ENCODE measurements around the gene CCDC50.

The CCDC50 gene

DNA sequence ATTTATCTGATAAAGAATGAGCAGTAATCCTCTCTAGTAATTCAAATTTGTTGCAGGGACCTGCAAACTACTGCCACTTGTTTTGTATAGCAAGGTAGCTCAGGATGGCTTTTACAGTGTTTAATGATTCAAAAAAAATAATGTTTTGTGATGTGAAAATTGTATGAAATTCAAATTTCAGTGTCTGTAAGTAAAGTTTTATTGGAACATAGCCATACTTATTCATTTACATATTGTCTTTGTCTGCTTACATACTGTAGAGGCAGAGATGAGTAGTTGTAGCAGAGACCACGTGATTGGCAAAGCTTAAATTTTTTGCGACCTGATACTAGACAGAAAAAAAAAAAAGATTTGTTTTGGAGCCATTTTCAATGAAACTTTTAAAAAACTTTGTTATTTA, 7.6 kb downstream of the CCDC50 start:
- WGBS, 2 experiments (ENCODE audit: insufficient coverage in 2 of 2), result 84% methylated on average over 2 of the region's 2 CpGs; no CpG with 5 or more reads in 1 of the 2 experiments
- no peak overlapping the region for H3K4me3 ChIP-seq (ENCODE audit: extremely low read depth, insufficient read depth, low read length, poor library complexity, severe bottlenecking)
- no peaks in the 10 kb centered on the region for H3K9me3 ChIP-seq (ENCODE audit: control insufficient read depth, low read length)
- H3K4me1 ChIP-seq (ENCODE audit: control insufficient read depth, insufficient read depth, low read length, poor library complexity, severe bottlenecking), result peaks cover 37% of the 10 kb centered on the region
- H3K27ac ChIP-seq (ENCODE audit: low read depth, low read length, severe bottlenecking), result no peak overlapping the region
- no peaks in the 10 kb centered on the region for H3K36me3 ChIP-seq (ENCODE audit: control insufficient read depth, insufficient read depth, low read length)

DNA sequence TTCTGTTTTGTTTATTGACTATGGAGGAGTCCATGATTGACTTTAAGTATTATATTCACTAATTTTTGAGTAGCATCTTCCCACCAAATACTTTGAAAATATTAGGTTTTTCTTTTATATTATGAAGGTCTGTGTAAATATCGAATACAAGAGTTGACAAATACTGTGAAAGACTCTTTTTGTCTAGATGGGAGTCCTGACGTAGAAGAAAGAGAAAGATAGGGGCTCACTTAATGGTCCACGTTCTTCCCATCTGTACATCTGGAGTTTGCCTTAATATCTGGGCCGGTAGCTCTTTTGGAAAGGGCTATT, 8.9 kb downstream of the CCDC50 start:
- Histone ChIP-seq H3K4me1 (ENCODE audit: control insufficient read depth, insufficient read depth, low read length, poor library complexity, severe bottlenecking) (peaks cover 34% of the 10 kb centered on the region), H3K27ac (ENCODE audit: low read depth, low read length, severe bottlenecking) (no peak overlapping the region), H3K9me3 (ENCODE audit: control insufficient read depth, low read length) (no peaks in the 10 kb centered on the region), H3K4me3 (ENCODE audit: extremely low read depth, insufficient read depth, low read length, poor library complexity, severe bottlenecking) (no peak overlapping the region), H3K36me3 (ENCODE audit: control insufficient read depth, insufficient read depth, low read length) (no peaks in the 10 kb centered on the region)
- 94% methylated on average over 3 to 4 of the region's 4 CpGs for WGBS, 2 experiments (ENCODE audit: insufficient coverage in 2 of 2)

DNA sequence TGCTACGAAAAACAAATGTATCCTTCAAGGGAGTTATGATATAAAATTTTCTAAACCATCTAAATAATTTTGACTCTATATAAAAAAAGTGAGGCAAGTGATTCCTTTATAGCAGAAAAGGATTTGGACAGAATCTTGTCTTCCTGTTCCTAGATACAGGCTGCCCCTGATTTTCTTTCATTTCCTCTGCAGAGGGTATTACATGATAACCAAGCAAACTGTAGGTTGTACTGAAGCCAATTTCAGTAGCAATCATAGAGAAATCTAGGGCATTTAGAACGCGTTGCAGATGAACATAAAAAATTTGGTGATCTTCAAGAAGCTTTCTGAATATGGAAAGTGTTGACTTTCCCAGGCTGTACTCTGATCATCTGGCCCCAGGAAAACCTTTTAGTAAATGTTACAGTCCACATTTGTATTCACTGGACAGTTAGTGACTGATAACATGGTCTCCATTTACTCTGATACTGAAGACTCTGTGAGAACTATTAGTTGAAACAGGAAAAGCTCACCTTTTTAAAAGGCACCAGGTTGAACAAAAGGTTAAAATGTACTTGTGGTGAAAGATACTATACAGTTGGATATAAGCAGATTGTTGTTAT, 10.2 kb downstream of the CCDC50 start:
- Histone ChIP-seq H3K9me3 (ENCODE audit: control insufficient read depth, low read length) (no peaks in the 10 kb centered on the region), H3K4me1 (ENCODE audit: control insufficient read depth, insufficient read depth, low read length, poor library complexity, severe bottlenecking) (peaks cover 38% of the 10 kb centered on the region), H3K36me3 (ENCODE audit: control insufficient read depth, insufficient read depth, low read length) (no peaks in the 10 kb centered on the region), H3K27ac (ENCODE audit: low read depth, low read length, severe bottlenecking) (no peak overlapping the region), H3K4me3 (ENCODE audit: extremely low read depth, insufficient read depth, low read length, poor library complexity, severe bottlenecking) (no peak overlapping the region)
- WGBS, 2 experiments (ENCODE audit: insufficient coverage in 2 of 2), result 93 to 100% methylated on average over 2 of the region's 3 CpGs

DNA sequence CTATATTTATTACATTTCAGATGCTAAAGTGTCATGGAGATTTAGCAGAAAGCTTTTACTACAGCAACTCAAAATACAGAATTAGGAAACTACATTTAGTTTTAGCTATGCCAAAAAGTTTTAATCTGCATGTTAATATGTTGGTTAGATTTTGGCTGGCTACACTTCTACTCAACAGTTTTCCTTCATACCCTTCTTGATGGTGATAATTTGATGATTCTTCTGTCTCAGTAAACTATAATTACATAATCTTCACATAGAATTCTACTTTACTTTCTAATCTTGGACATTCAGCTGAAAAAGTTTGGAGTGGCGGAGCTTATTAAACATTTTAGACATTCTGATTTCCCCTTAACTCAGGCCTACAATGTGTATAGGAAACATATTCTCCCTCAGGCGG, 11.2 kb downstream of the CCDC50 start:
- H3K36me3 ChIP-seq (ENCODE audit: control insufficient read depth, insufficient read depth, low read length), result no peaks in the 10 kb centered on the region
- no peak overlapping the region for H3K4me3 ChIP-seq (ENCODE audit: extremely low read depth, insufficient read depth, low read length, poor library complexity, severe bottlenecking)
- no peak overlapping the region for H3K27ac ChIP-seq (ENCODE audit: low read depth, low read length, severe bottlenecking)
- no CpG with 5 or more reads among the region's 2 CpGs for WGBS, 2 experiments (ENCODE audit: insufficient coverage in 2 of 2)
- H3K4me1 ChIP-seq (ENCODE audit: control insufficient read depth, insufficient read depth, low read length, poor library complexity, severe bottlenecking), result peaks cover 38% of the 10 kb centered on the region
- no peaks in the 10 kb centered on the region for H3K9me3 ChIP-seq (ENCODE audit: control insufficient read depth, low read length)

DNA sequence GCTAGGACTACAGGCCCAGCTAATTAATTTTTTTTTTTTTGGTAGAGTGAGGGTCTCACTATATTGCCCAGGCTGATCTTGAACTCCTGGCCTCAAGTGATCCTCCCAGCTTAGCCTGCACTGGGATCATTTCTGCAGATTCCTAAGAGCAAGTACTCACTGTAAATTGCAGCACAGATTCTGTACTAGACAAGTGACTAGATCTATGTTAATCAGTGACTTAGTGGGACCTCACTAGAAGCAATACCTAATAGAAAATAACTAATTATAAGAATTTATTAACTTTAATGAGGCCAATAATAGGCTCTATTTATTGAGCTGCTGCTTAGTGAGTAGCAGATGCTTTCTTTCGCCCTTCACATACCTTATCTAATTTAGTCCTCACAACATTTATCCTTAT, 11.8 kb downstream of the CCDC50 start:
- peaks cover 34% of the 10 kb centered on the region for H3K4me1 ChIP-seq (ENCODE audit: control insufficient read depth, insufficient read depth, low read length, poor library complexity, severe bottlenecking)
- no peak overlapping the region for H3K27ac ChIP-seq (ENCODE audit: low read depth, low read length, severe bottlenecking)
- 80% methylated on average over 1 of the region's 1 CpG; no CpG with 5 or more reads in 1 of the 2 experiments for WGBS, 2 experiments (ENCODE audit: insufficient coverage in 2 of 2)

DNA sequence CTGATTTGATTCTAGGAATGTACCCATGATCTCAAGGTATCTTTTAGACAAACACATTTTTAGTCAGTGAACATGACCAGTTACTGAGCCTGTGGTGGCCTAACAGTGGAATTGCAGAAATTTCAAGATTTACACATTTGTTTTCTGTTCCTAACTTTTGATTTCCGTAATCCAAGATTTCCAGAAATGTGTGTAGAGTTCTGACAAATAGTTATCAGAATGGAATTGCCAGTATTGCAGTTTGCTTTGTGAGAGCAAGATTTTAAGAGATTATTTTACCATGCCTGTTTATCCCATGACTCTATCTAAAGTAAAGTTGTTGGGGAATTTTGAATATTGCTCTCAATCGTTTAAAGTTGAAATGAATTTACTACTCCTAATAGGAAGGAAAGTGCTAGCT, 12.8 kb downstream of the CCDC50 start:
- Histone ChIP-seq H3K27ac (ENCODE audit: low read depth, low read length, severe bottlenecking) (no peak overlapping the region), H3K36me3 (ENCODE audit: control insufficient read depth, insufficient read depth, low read length) (no peaks in the 10 kb centered on the region), H3K9me3 (ENCODE audit: control insufficient read depth, low read length) (no peaks in the 10 kb centered on the region), H3K4me1 (ENCODE audit: control insufficient read depth, insufficient read depth, low read length, poor library complexity, severe bottlenecking) (peaks cover 29% of the 10 kb centered on the region), H3K4me3 (ENCODE audit: extremely low read depth, insufficient read depth, low read length, poor library complexity, severe bottlenecking) (no peak overlapping the region)
- 100% methylated on average over 1 of the region's 2 CpGs; no CpG with 5 or more reads in 1 of the 2 experiments for WGBS, 2 experiments (ENCODE audit: insufficient coverage in 2 of 2)

More for the DNA sequence above, 11.8 kb downstream of the CCDC50 start:
- Histone ChIP-seq H3K9me3 (ENCODE audit: control insufficient read depth, low read length) (no peaks in the 10 kb centered on the region), H3K4me3 (ENCODE audit: extremely low read depth, insufficient read depth, low read length, poor library complexity, severe bottlenecking) (no peak overlapping the region), H3K36me3 (ENCODE audit: control insufficient read depth, insufficient read depth, low read length) (no peaks in the 10 kb centered on the region)

DNA sequence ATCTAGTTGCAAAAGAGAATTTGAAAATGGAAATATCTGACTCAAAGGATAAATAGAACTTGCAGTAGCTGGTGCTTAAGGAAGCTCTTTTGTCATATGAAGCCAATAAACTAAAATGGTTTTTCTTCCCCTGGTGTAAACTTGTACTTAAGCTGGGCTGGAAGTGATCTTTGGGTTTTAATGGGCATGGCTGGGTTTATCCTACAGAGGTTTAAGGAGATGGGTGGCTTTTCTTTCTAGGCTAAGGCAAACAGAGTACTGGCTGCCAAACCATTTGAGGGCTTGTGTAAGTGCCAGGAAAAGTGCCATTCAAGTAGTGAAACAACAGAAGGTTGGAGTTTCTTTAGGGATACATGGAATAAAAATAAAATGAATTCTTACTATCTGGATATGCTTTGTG, 13.2 kb downstream of the CCDC50 start:
- H3K4me1 ChIP-seq (ENCODE audit: control insufficient read depth, insufficient read depth, low read length, poor library complexity, severe bottlenecking), result peaks cover 26% of the 10 kb centered on the region
- no peaks in the 10 kb centered on the region for H3K9me3 ChIP-seq (ENCODE audit: control insufficient read depth, low read length)
- H3K27ac ChIP-seq (ENCODE audit: low read depth, low read length, severe bottlenecking), result no peak overlapping the region
- H3K4me3 ChIP-seq (ENCODE audit: extremely low read depth, insufficient read depth, low read length, poor library complexity, severe bottlenecking), result no peak overlapping the region
- no peaks in the 10 kb centered on the region for H3K36me3 ChIP-seq (ENCODE audit: control insufficient read depth, insufficient read depth, low read length)

DNA sequence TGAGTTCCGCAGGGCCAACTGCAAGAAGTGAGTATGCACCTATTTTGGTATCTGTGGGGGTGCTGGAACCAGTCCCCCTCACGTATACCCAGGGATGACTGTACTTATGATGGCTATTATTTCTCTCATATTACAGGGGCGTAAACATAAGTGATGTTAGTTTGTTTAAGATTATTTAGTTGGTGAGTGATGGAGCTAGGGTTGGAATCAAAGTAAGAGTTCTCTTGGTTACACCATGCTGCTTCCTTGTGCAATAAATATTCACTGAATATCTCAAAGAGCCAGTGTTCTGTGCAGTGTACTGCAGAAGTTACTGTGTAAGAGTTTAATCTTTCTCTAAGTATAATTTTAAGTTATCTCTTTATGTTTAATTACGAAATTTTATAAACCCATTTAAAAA, 13.9 kb downstream of the CCDC50 start:
- H3K4me3 ChIP-seq (ENCODE audit: extremely low read depth, insufficient read depth, low read length, poor library complexity, severe bottlenecking), result no peak overlapping the region
- no peak overlapping the region for H3K27ac ChIP-seq (ENCODE audit: low read depth, low read length, severe bottlenecking)
- no peaks in the 10 kb centered on the region for H3K9me3 ChIP-seq (ENCODE audit: control insufficient read depth, low read length)
- peaks cover 23% of the 10 kb centered on the region for H3K4me1 ChIP-seq (ENCODE audit: control insufficient read depth, insufficient read depth, low read length, poor library complexity, severe bottlenecking)
- WGBS, 2 experiments (ENCODE audit: insufficient coverage in 2 of 2), result 100% methylated on average over 1 of the region's 4 CpGs; no CpG with 5 or more reads in 1 of the 2 experiments
- H3K36me3 ChIP-seq (ENCODE audit: control insufficient read depth, insufficient read depth, low read length), result no peaks in the 10 kb centered on the region

DNA sequence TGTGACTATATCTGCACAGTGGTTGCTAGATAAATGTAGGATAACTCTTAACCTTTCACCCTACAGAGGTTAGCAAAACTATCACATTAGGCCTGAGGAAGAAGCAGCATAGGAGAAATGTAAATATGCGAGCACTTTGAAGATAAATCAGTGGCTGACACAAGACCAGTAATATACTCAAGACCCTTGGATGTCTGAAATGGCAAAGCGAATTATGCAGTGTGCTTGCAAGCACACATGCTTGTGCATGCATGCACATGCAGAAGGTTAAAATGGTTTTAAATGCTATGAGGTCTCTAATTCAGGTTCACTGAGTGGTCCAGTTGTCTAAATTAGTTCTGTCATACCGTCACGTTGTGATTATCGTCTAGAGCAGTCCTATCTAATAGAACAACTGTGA, 14.7 kb downstream of the CCDC50 start:
- Histone ChIP-seq H3K4me1 (ENCODE audit: control insufficient read depth, insufficient read depth, low read length, poor library complexity, severe bottlenecking) (peaks cover 25% of the 10 kb centered on the region), H3K36me3 (ENCODE audit: control insufficient read depth, insufficient read depth, low read length) (no peaks in the 10 kb centered on the region), H3K27ac (ENCODE audit: low read depth, low read length, severe bottlenecking) (no peak overlapping the region), H3K4me3 (ENCODE audit: extremely low read depth, insufficient read depth, low read length, poor library complexity, severe bottlenecking) (no peak overlapping the region), H3K9me3 (ENCODE audit: control insufficient read depth, low read length) (no peaks in the 10 kb centered on the region)
- 96 to 100% methylated on average over 5 of the region's 5 CpGs for WGBS, 2 experiments (ENCODE audit: insufficient coverage in 2 of 2)

DNA sequence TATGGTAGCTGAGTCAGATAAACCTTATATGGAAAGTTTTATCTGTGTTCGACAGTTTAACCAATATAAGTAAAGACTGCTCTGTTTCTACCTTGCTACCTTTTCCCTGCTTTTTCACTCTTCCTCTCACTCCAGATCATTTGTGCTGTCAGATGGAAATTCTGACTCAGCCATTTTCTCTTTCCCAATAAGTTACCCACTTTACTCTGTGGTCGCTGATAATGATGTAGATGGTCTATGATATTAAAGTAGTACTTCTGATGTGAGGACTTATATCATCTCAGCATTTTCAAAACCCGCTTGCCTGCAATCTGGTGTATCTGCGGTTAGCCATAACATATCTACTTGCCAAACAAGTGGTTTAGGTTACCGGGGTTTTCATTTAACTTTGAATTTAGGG, 16.1 kb downstream of the CCDC50 start:
- 100% methylated on average over 2 of the region's 5 CpGs; no CpG with 5 or more reads in 1 of the 2 experiments for WGBS, 2 experiments (ENCODE audit: insufficient coverage in 2 of 2)
- Histone ChIP-seq H3K36me3 (ENCODE audit: control insufficient read depth, insufficient read depth, low read length) (no peaks in the 10 kb centered on the region), H3K4me3 (ENCODE audit: extremely low read depth, insufficient read depth, low read length, poor library complexity, severe bottlenecking) (no peak overlapping the region), H3K4me1 (ENCODE audit: control insufficient read depth, insufficient read depth, low read length, poor library complexity, severe bottlenecking) (peaks cover 38% of the 10 kb centered on the region), H3K27ac (ENCODE audit: low read depth, low read length, severe bottlenecking) (no peak overlapping the region), H3K9me3 (ENCODE audit: control insufficient read depth, low read length) (no peaks in the 10 kb centered on the region)

DNA sequence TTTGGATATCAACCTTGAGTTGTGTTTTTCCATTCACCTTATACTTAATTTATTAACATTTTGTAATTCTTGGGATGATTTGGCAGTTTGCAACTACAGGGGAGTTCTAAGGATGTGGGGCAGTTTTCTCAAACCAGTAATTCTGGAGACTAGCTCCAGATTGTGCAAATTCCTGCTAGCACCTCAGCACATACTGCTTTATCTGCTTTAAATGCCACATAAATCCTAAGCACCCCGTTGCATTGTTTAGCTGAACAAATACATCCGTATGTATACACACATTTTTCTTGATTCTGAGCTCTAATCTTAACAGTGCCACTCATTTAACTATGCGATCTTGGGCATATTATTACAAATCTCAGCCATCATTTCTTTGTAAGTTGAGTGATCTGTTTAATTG, 18.0 kb downstream of the CCDC50 start:
- 70 to 100% methylated on average over 1 to 2 of the region's 3 CpGs for WGBS, 2 experiments (ENCODE audit: insufficient coverage in 2 of 2)
- H3K27ac ChIP-seq (ENCODE audit: low read depth, low read length, severe bottlenecking), result no peak overlapping the region
- no peak overlapping the region for H3K4me3 ChIP-seq (ENCODE audit: extremely low read depth, insufficient read depth, low read length, poor library complexity, severe bottlenecking)
- H3K9me3 ChIP-seq (ENCODE audit: control insufficient read depth, low read length), result no peaks in the 10 kb centered on the region
- peaks cover 56% of the 10 kb centered on the region for H3K4me1 ChIP-seq (ENCODE audit: control insufficient read depth, insufficient read depth, low read length, poor library complexity, severe bottlenecking)
- no peaks in the 10 kb centered on the region for H3K36me3 ChIP-seq (ENCODE audit: control insufficient read depth, insufficient read depth, low read length)
